Stomach smooth muscle (tissue), 2 donors: ENCODE results near the gene ELMO1.

Experiments used
- H3K27ac ChIP-seq: one replicate; pipeline ENCODE4 v1.7.0; 2013; ENCODE audit warnings: mild to moderate bottlenecking, low read length, inconsistent platforms
- H3K27me3 ChIP-seq, 2 donors: one replicate each; pipeline ENCODE4 v1.7.0; 2013; ENCODE audit warnings: low read length in 2 of 2; ENCODE audit not compliant: insufficient read depth in 2 of 2, control insufficient read depth in 1 of 2
- H3K36me3 ChIP-seq, 2 donors: one replicate each; pipeline ENCODE4 v1.7.0; 2013; ENCODE audit warnings: low read length in 2 of 2; ENCODE audit not compliant: control insufficient read depth in 2 of 2, insufficient read depth in 2 of 2
- H3K4me1 ChIP-seq: one replicate; pipeline ENCODE4 v1.7.0; 2013; ENCODE audit warnings: low read length; ENCODE audit not compliant: control insufficient read depth, insufficient read depth
- H3K4me3 ChIP-seq, 2 donors: one replicate each; pipeline ENCODE4 v1.7.0; 2013; ENCODE audit warnings: low read length in 2 of 2
- H3K9ac ChIP-seq, 2 donors: one replicate each; pipeline ENCODE4 v1.7.0; 2013; ENCODE audit warnings: low read length in 2 of 2, mild to moderate bottlenecking in 1 of 2
- H3K9me3 ChIP-seq, 2 donors: one replicate each; pipeline ENCODE4 v1.7.0; 2013; ENCODE audit warnings: low read length in 2 of 2; ENCODE audit not compliant: control insufficient read depth in 2 of 2
- donor health status: healthy.
- donor health status: Pancreatic carcinoma.

Gene ELMO1

DNA sequence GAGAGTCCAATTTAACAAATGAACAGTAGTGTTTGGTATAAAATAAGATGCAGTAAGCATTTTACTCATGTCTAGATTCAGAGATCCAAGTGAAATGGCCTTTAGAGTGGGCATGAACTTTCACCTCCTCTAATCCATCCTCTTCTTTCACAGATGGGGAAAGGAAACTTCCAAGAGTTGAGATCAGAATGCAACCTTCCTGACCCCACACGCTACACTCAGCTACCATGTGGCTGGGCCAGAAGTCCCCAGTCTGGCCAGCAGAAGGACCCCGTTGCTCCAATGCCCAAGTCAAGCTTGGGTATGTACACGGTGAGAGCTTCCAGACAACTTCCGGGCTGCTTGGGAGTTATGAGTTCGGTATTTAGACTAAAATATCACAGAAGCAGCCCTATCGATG lies 228.0 kb downstream of the ELMO1 start:
- no peaks in the 10 kb centered on the region for H3K9me3 ChIP-seq
- no peak overlapping the region for H3K27ac ChIP-seq
- H3K4me3 ChIP-seq, result no peak overlapping the region
- no peaks in the 10 kb centered on the region for H3K4me1 ChIP-seq
- no peaks in the 10 kb centered on the region for H3K27me3 ChIP-seq
- no peaks in the 10 kb centered on the region for H3K36me3 ChIP-seq
- no peak overlapping the region for H3K9ac ChIP-seq

DNA sequence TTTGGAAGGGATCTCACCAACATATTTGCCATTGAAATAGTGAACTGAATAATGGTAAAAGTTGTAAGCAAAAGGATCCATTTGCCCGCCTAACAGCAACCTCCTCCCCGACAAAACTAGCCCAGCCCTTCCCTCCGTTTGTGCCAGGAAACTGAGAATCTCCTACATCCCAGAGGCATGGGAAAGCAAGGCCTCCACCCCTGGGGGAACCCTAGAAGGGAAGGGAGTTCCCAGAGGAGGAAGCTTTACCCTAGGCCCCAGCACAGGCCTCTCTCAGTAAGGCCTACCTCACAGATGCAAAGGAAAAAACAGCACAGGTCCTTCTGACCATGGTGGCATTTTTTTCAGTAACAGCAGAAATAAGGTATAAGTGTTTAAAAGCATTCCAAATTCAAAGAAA lies 229.7 kb downstream of the ELMO1 start:
- no peaks in the 10 kb centered on the region for H3K36me3 ChIP-seq
- no peak overlapping the region for H3K4me3 ChIP-seq
- no peak overlapping the region for H3K9ac ChIP-seq
- no peak overlapping the region for H3K27ac ChIP-seq
- H3K27me3 ChIP-seq, result no peaks in the 10 kb centered on the region
- no peaks in the 10 kb centered on the region for H3K4me1 ChIP-seq
- H3K9me3 ChIP-seq, result no peaks in the 10 kb centered on the region

DNA sequence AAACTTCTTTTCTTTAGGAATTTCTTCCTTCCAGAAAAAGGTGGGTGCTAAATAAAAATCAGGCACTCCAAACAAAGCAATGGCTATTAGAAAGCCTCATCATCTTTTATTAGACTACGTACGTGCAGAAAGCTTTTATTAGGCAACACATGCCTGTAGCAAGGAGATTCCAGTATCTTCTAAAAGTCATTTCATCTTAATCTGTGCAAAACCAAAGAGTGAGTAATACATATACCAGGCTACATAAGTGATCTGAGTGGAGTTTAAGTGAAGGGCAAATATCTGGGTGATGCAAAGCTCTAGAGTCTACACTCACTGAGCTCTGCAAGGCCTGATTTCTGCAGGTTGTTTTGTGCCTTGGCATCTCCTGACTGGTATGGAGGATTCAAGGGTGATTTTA lies 231.7 kb downstream of the ELMO1 start:
- H3K36me3 ChIP-seq, result no peaks in the 10 kb centered on the region
- H3K4me1 ChIP-seq, result no peaks in the 10 kb centered on the region
- H3K27me3 ChIP-seq, result no peaks in the 10 kb centered on the region
- no peak overlapping the region for H3K27ac ChIP-seq
- H3K9ac ChIP-seq, result no peak overlapping the region
- no peaks in the 10 kb centered on the region for H3K9me3 ChIP-seq
- no peak overlapping the region for H3K4me3 ChIP-seq

DNA sequence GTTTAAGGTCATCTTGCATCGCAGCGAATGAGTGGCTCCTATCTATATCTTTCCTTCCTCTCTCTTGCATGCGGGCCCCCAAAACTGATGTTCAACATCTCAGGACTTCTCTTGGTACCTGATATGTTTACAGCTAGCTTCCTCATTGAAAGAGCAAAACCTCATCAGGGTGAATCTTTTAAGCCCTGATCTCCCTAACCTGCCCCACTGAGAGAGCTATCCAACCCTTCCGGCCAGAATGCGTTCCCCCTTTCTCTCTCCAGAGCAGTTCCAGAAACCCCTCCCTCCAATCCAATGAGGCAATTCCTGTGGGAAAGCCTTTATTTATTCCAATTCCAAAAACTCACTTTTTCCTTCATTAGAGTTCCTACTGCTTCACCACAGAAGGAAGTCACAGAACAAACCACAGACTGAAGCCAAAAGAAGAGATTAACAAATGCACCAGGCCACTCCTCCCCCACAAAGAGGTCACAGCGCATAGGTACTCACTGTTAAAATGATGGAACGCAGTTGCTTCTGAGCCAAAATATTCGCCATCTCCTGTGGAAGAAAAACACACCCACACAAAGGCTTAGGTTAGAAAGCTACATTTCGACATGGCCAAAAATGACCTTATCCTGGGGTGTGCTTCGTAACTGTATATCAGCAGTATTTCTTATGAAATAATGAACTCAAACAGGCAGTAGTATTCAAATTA lies 232.4 kb downstream of the ELMO1 start:
- H3K4me3 ChIP-seq, result no peak overlapping the region
- no peak overlapping the region for H3K9ac ChIP-seq
- no peaks in the 10 kb centered on the region for H3K27me3 ChIP-seq
- H3K4me1 ChIP-seq, result peaks cover 3% of the 10 kb centered on the region
- no peak overlapping the region for H3K27ac ChIP-seq
- H3K36me3 ChIP-seq, result no peaks in the 10 kb centered on the region
- H3K9me3 ChIP-seq, result no peaks in the 10 kb centered on the region

DNA sequence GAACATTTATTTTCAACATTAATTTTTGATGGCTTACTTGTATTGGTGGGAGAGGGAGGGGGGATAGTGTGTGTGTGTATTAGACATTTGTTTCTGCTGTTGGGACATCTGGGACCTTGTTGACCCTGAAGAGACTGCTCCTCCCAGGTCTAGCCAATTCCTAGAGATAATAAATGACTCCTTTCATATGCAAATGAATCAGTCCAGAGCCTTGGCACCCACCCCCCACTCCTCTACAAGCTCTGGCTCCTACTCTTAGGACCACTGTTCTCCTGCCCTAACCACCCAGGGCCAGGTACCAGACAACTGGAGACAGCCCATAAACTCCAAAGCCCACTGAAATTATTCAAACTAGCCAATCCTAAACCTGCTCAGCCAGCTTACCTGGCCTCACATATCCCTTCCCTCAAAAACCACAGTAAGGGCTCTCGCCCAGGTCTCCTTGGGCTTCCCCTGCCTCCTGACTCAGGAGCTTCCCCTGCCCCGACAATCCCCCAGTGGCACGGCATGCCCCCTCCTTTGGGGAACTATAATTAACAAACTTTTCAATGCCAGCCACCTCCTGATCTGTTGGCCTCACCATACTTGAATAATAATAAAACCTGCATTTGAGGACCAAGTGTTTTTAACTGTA lies 233.3 kb downstream of the ELMO1 start:
- Histone ChIP-seq H3K9me3 (no peaks in the 10 kb centered on the region), H3K27ac (no peak overlapping the region), H3K9ac (no peak overlapping the region), H3K27me3 (no peaks in the 10 kb centered on the region), H3K4me3 (no peak overlapping the region), H3K4me1 (peaks cover 3% of the 10 kb centered on the region), H3K36me3 (no peaks in the 10 kb centered on the region)

DNA sequence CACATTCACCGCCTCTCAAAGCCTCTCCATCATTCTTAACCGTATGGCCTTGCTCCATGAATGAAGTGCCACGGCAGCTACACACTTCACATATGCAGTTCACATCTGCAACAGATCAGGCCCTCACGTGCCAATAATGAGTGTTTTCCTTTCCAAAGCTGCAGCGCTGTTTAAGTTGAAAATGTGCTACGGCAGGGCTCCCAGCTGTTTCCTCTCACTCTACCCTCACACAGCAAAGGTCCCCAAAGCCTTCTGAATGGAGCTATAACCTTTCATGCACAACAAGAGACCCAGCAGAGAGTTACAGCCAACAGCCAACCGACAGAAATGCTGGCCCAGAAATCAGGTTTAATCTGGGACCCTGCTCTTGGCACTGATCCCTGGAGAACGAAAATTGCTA lies 236.1 kb downstream of the ELMO1 start:
- Histone ChIP-seq H3K36me3 (no peaks in the 10 kb centered on the region), H3K9ac (no peak overlapping the region), H3K27me3 (no peaks in the 10 kb centered on the region)

DNA sequence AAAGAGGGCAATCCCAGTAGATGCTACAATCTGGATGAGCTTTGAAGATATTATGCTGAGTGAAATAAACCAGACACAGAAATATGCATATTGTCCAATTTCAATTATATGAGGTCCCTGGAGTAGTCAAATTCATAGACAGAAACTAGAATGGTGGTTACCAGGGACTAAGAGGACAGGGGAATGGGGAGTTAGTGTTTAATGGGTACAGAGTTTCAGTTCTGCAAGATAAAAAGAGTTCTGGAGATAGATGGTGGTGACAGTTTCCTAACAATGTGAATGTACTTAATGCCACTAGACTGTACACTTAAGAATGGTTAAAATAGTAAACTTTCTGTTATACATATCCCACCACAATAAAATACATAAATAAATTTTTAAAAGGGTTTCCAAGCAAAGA lies 236.6 kb downstream of the ELMO1 start:
- Histone ChIP-seq H3K9me3 (no peaks in the 10 kb centered on the region), H3K4me1 (peaks cover 15% of the 10 kb centered on the region), H3K9ac (no peak overlapping the region), H3K36me3 (no peaks in the 10 kb centered on the region), H3K4me3 (no peak overlapping the region), H3K27ac (no peak overlapping the region), H3K27me3 (no peaks in the 10 kb centered on the region)

More for the DNA sequence above, 236.1 kb downstream of the ELMO1 start:
- Histone ChIP-seq H3K27ac (no peak overlapping the region), H3K4me1 (peaks cover 14% of the 10 kb centered on the region), H3K4me3 (no peak overlapping the region), H3K9me3 (no peaks in the 10 kb centered on the region)

DNA sequence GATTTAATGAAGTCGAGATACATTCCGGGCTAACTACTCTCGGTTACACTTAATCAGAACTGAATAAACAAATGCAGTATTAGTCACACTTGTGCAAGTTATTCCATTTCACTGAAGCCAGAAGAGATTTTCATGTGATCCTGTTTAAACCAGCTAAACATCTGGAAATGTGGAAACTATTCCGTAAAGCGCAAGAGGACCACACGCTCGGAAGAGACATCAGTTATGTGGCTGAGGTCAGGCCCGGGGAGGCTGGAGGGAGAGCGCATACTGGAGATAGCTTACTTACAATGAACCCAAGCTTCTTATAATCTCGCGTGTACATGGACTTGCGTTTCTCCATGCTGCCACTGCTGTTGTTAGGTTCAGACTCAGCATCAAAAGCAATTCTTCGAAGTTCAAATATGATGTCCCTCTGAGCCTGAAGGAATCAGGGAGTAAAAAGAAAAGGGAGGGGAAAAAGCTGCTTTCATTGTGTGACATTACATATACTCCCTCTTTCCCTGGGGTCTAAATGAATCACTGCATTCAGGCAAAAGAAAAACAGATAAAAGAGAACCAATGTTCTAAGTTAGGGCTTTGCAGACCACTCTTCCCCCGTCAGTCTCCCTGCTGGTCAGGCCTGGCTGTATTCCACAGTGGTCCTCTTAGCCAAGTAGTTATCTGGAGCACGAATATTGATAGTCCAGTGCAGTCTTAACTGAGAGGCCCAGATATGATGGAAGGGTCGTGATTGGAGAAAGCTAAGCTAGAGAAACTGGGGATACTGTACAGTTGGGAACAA lies 237.4 kb downstream of the ELMO1 start:
- Histone ChIP-seq H3K4me3 (no peak overlapping the region), H3K9ac (no peak overlapping the region), H3K27ac (no peak overlapping the region), H3K36me3 (no peaks in the 10 kb centered on the region), H3K9me3 (no peaks in the 10 kb centered on the region), H3K27me3 (no peaks in the 10 kb centered on the region), H3K4me1 (peaks cover 17% of the 10 kb centered on the region)

DNA sequence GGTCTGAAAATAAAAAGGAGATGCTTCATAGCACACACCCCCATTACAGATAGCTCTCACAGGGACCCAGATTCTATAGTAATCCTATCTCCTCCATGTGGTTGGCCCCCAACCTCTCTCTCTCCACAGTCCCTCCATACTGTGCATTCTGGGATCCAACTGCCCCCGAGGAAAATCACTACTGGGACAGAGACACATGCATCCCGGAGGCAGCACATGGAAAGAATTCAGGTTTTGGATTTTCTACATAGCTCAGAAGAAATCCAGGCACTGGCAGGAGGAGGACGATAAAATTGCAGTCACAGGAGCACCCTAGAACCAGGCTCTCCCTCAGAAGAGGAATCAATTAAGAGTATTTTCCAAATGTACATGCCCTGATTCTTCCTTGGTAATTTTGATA lies 239.5 kb downstream of the ELMO1 start:
- H3K36me3 ChIP-seq, result no peaks in the 10 kb centered on the region

DNA sequence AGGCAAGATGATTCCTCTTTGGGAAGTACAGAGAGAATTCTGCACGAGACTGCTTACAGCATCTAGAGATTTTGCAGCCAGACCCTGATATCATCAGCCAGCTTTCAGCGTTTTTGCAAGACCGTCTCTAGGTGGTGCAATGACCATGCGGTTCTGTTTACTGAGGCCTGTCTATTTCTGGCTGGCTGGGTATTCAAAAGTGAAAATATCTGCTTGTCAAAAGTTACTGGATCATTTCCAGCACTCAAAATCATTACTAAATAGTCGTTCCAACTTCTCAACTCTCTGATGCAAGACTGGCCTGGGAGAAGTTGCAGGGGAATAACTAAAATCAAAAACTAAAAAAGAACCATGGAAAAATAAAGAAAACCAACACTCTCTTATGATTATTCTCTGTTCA lies 240.1 kb downstream of the ELMO1 start:
- H3K27ac ChIP-seq, result peak overlapping the region; percentile 3
- H3K9me3 ChIP-seq, result no peaks in the 10 kb centered on the region
- peaks cover 17% of the 10 kb centered on the region for H3K4me1 ChIP-seq
- no peak overlapping the region for H3K4me3 ChIP-seq
- H3K27me3 ChIP-seq, result no peaks in the 10 kb centered on the region
- no peaks in the 10 kb centered on the region for H3K36me3 ChIP-seq
- no peak overlapping the region for H3K9ac ChIP-seq

More for the DNA sequence above, 239.5 kb downstream of the ELMO1 start:
- H3K9me3 ChIP-seq, result no peaks in the 10 kb centered on the region
- H3K4me3 ChIP-seq, result no peak overlapping the region
- H3K27ac ChIP-seq, result peak overlapping the region; percentile 3
- no peak overlapping the region for H3K9ac ChIP-seq
- peaks cover 17% of the 10 kb centered on the region for H3K4me1 ChIP-seq
- H3K27me3 ChIP-seq, result no peaks in the 10 kb centered on the region

DNA sequence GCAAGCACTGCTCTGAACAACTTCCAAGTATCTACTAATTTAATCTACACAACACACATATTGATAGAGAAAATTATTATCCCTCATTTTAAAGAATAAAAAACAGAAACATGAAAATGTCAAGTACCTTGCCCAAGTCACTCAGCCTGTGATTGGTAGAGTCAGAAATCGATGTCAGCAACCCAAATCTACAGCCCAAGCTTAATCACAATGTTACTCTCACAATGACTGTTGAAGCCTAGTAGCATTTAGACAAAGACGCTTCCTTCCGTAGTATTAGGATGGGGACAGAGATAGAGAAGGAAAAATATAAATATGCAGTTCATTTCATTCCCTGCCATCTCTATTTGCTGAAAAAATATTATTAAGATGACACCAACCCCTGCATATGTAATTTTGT lies 242.5 kb downstream of the ELMO1 start:
- no peak overlapping the region for H3K27ac ChIP-seq
- H3K4me3 ChIP-seq, result no peak overlapping the region
- no peak overlapping the region for H3K9ac ChIP-seq
- H3K4me1 ChIP-seq, result peaks cover 21% of the 10 kb centered on the region
- no peaks in the 10 kb centered on the region for H3K27me3 ChIP-seq
- no peaks in the 10 kb centered on the region for H3K9me3 ChIP-seq
- no peaks in the 10 kb centered on the region for H3K36me3 ChIP-seq
